ENCODE data around the gene PLPPR1.

DNA sequence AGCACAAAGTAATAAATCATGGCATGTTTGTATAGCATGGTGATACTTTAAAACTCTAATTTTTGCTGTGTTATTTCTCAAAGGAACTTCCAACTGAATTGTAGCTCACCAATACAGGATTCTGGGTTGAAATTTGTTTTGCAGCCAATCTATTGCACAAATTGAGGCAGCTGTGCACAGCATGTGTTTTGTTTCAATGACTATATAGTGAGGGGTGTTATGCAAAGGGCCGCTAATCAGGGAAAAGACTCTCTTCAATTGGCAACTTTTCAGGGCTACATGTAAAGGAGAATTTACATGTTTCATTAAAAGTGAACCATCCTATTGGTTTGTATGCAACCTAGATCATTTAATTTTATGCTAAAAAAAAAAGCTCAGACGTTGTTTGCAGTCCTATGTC is 44.6 kb downstream of the PLPPR1 start:
- TF ChIP-seq CTCF (conservative IDR thresholded peaks at IDR 0.05) (no peak), ZFX (IDR thresholded peaks at IDR 0.05) (no peak)
